ENCODE results near the gene GALNT9.
"Not testable (repeated sequence)": the region's sequence is repeated elsewhere in the genome, so short reads cannot be mapped to it uniquely, and the experiment has no call there.

The GALNT9 gene

DNA sequence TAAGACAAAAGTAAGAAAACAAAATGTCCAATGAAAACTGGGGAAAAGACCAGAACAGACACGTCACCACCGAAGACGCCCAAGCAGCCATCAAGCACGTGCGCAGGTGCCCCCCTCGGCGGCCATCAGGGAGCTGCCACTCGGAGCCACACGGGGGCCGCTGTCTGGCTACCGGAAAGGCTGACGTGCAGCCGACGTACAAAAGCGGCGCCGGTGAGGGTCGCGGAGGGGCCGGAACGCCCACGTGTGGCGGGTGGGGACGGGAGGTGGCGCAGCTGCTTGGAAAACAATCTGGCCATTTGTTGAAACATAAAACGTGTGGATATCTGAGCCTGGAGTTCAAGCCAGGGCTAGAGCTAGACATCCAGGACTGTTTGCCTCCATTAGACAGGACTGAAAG, 60.7 kb downstream of the GALNT9 start:
- DNase-seq (ENCODE audit: low read depth, low spot score): no peak
- ChIA-PET CTCF (no interaction called here), POLR2A (no interaction called here)
- no peak for TF ChIP-seq CTCF (IDR thresholded peaks at IDR 0.05; ENCODE audit: insufficient read depth, low read length, missing control alignments)
- no peak overlapping the region for H3K4me3 ChIP-seq (ENCODE audit: low read depth, low read length)

GRCh38 chr12:132267873-132268272, 61.5 kb downstream of the GALNT9 start:
- CTCF ChIA-PET: no interaction called here
- no peak overlapping the region for H3K4me3 ChIP-seq (ENCODE audit: low read depth, low read length)
- POLR2A ChIA-PET: no interaction called here
- TF ChIP-seq CTCF (IDR thresholded peaks at IDR 0.05; ENCODE audit: insufficient read depth, low read length, missing control alignments): no peak
- no peak for DNase-seq (ENCODE audit: low read depth, low spot score)

GRCh38 chr12:132266802-132267201, 62.6 kb downstream of the GALNT9 start:
- no peak for DNase-seq (ENCODE audit: low read depth, low spot score)
- TF ChIP-seq CTCF (IDR thresholded peaks at IDR 0.05; ENCODE audit: insufficient read depth, low read length, missing control alignments): no peak
- no peak overlapping the region for H3K4me3 ChIP-seq (ENCODE audit: low read depth, low read length)
- ChIA-PET CTCF (no interaction called here), POLR2A (no interaction called here)

- H3K4me3 ChIP-seq (ENCODE audit: low read depth, low read length): no peak overlapping the region
- CTCF ChIA-PET: no interaction called here
- DNase-seq (ENCODE audit: low read depth, low spot score): no peak
- no peak for TF ChIP-seq CTCF (IDR thresholded peaks at IDR 0.05; ENCODE audit: insufficient read depth, low read length, missing control alignments)
- POLR2A ChIA-PET: no interaction called here
These were observed 63.0 kb downstream of the GALNT9 start for GRCh38 chr12:132266370-132266769.

DNA sequence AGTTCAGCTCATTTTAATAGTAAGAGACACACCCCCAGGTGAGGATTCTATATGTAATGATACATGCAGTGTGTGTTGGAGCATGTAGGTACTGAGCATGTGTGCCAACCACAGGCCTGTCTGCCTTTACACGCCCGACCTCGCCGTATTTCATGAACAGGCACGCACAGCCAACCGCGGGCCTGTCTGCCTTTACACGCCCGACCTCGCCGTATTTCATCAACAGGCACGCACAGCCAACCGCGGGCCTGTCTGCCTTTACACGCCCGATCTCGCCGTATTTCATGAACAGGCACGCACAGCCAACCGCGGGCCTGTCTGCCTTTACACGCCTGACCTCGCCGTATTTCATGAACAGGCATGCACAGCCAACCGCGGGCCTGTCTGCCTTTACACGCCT, 63.6 kb downstream of the GALNT9 start:
- H3K4me3 ChIP-seq (ENCODE audit: low read depth, low read length); CTCF ChIA-PET; DNase-seq (ENCODE audit: low read depth, low spot score); POLR2A ChIA-PET: not testable (repeated sequence)

- POLR2A ChIA-PET: no interaction called here
These were observed 64.2 kb downstream of the GALNT9 start for GRCh38 chr12:132265056-132265800.

More at GRCh38 chr12:132265056-132265800, 64.2 kb downstream of the GALNT9 start:
- no peak for DNase-seq (ENCODE audit: low read depth, low spot score)
- H3K4me3 ChIP-seq (ENCODE audit: low read depth, low read length): no peak overlapping the region
- TF ChIP-seq CTCF (IDR thresholded peaks at IDR 0.05; ENCODE audit: insufficient read depth, low read length, missing control alignments): no peak
- CTCF ChIA-PET: no interaction called here

Data from AG04449 (cell line).